ENCODE data around the gene HCFC2. TPM values are rescaled to one million over a fixed set of nuclear protein-coding genes. Genes with fewer than 3 reads are reported as not detected.

Gene HCFC2
- total RNA-seq, 6 experiments from 2014 or later, result 7.3 to 12.7 (median 9.7) TPM

DNA sequence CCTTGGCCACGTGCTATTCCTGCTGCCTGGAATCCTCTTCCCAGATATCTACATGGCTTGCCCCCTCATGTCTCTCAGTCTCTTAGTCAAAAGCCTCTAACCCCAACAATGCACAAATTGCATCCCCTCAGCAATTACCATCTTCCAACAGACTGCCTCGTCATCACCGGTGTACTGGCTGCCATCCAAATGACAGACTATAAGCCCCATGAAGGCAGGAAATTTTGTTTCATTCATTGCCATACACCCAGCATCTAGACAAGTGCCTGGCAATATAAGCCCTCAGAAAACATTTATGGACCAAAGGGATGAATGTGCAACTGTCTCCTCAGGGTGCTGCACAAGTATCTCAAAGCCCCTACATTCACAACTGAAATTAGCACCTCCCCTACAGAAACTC is 20.2 kb upstream of the HCFC2 start:
- ATAC-seq, result no peak
- intact Hi-C loops (cut with DNase I), result no loop called here
- no peaks in the 10 kb centered on the region for H3K27me3 ChIP-seq
- H3K27ac ChIP-seq, result no peak overlapping the region
- H3K4me1 ChIP-seq, result no peaks in the 10 kb centered on the region
- no peak for DNase-seq
- TF ChIP-seq CTCF (IDR thresholded peaks at IDR 0.05) (no peak), POLR2A (IDR thresholded peaks at IDR 0.05) (no peak)
- H3K36me3 ChIP-seq, result no peaks in the 10 kb centered on the region
- 83% methylated on average over 3 of the region's 3 CpGs for WGBS (ENCODE audit: insufficient coverage, low coverage, low lambda C conversion rate, missing lambda C conversion rate)
- H3K4me3 ChIP-seq, result no peak overlapping the region
- H3K9me3 ChIP-seq, result no peaks in the 10 kb centered on the region

GRCh38 chr12:104046306-104046705 is 18.0 kb upstream of the HCFC2 start:
- DNase-seq (no peak), ATAC-seq (no peak)
- no peak overlapping the region for H3K4me3 ChIP-seq
- intact Hi-C loops (cut with DNase I), result no loop called here
- no peaks in the 10 kb centered on the region for H3K4me1 ChIP-seq
- WGBS (ENCODE audit: insufficient coverage, low coverage, low lambda C conversion rate, missing lambda C conversion rate), result 94% methylated on average over 4 of the region's 4 CpGs
- no peak for TF ChIP-seq CTCF (IDR thresholded peaks at IDR 0.05)
- no peak for TF ChIP-seq POLR2A (IDR thresholded peaks at IDR 0.05)
- H3K27me3 ChIP-seq, result no peaks in the 10 kb centered on the region
- H3K9me3 ChIP-seq, result no peaks in the 10 kb centered on the region
- H3K27ac ChIP-seq, result no peak overlapping the region
- no peaks in the 10 kb centered on the region for H3K36me3 ChIP-seq

- intact Hi-C loops (cut with DNase I), result no loop called here
- 86% methylated on average over 5 of the region's 5 CpGs for WGBS (ENCODE audit: insufficient coverage, low coverage, low lambda C conversion rate, missing lambda C conversion rate)
- no peak for ATAC-seq
Measured at GRCh38 chr12:104048162-104048561, 16.2 kb upstream of the HCFC2 start.

GRCh38 chr12:104048811-104049210 is 15.5 kb upstream of the HCFC2 start:
- no peak for ATAC-seq
- intact Hi-C loops (cut with DNase I), result no loop called here
- Histone ChIP-seq H3K9me3 (no peaks in the 10 kb centered on the region), H3K36me3 (no peaks in the 10 kb centered on the region), H3K27ac (no peak overlapping the region), H3K4me1 (no peaks in the 10 kb centered on the region), H3K27me3 (no peaks in the 10 kb centered on the region), H3K4me3 (no peak overlapping the region)
- WGBS (ENCODE audit: insufficient coverage, low coverage, low lambda C conversion rate, missing lambda C conversion rate), result 93% methylated on average over 3 of the region's 3 CpGs
- no peak for TF ChIP-seq CTCF (IDR thresholded peaks at IDR 0.05)
- TF ChIP-seq POLR2A (IDR thresholded peaks at IDR 0.05), result no peak
- no peak for DNase-seq

More at GRCh38 chr12:104048162-104048561, 16.2 kb upstream of the HCFC2 start:
- Histone ChIP-seq H3K4me1 (no peaks in the 10 kb centered on the region), H3K4me3 (no peak overlapping the region), H3K27me3 (no peaks in the 10 kb centered on the region), H3K36me3 (no peaks in the 10 kb centered on the region), H3K27ac (no peak overlapping the region), H3K9me3 (no peaks in the 10 kb centered on the region)
- DNase-seq, result no peak
- TF ChIP-seq POLR2A (IDR thresholded peaks at IDR 0.05), result no peak
- TF ChIP-seq CTCF (IDR thresholded peaks at IDR 0.05), result no peak
